HG03469 (cell line): ENCODE measurements around the gene CIZ1.

ENCODE experiments used
- ATAC-seq: cut with Tn5 transposase; IDR thresholded peaks from one replicate; pipeline ENCODE4 v1.9.1; 2021; ENCODE audit warnings: mild to moderate bottlenecking, moderate library complexity, moderate number of reproducible peaks; ENCODE audit not compliant: unreplicated experiment

Gene CIZ1

DNA sequence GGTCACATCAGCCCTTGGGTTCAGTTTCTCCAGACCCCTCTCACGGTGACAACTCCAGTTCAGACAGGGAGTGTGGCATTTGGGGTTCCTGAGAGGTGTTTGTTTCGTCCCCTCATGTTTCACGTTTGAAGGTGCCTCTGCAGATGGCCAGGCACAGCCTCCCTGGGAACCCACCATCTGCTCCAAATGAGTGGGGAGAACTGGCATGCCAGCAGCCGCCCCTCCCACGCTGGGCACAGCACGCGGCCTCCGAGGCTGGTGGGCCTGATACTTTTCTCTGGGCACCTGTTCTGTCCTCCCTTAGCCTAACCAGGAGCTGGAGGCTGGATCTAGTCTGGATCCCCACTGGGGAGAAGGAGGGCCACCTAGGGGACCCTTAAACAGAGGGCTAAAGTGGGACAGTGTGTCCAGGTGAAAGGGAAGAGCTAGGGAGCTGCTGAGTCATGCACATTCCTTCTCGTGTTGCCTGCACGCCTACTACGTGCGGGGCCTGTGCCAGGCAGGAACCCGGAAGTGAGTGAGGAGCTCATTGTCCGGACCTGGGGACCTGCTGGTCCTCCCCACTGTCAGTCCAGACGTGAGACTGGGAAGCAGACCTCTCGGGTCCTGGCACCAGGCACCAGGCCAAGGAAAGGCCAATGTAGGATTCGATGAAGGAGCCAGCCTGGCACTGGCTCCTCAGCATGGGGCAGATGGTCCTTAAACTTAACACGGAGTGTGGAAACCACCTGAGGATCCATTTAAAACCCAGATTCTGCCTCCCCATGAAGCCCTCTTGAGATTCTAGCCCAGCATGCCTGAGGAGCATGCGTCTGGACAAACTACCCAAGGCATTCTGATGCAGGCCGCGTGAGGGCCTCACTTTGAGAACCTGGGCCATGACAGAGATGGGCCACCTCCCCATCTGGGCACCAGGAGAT lies 23.5 kb upstream of the CIZ1 start:
- ATAC-seq: no peak

DNA sequence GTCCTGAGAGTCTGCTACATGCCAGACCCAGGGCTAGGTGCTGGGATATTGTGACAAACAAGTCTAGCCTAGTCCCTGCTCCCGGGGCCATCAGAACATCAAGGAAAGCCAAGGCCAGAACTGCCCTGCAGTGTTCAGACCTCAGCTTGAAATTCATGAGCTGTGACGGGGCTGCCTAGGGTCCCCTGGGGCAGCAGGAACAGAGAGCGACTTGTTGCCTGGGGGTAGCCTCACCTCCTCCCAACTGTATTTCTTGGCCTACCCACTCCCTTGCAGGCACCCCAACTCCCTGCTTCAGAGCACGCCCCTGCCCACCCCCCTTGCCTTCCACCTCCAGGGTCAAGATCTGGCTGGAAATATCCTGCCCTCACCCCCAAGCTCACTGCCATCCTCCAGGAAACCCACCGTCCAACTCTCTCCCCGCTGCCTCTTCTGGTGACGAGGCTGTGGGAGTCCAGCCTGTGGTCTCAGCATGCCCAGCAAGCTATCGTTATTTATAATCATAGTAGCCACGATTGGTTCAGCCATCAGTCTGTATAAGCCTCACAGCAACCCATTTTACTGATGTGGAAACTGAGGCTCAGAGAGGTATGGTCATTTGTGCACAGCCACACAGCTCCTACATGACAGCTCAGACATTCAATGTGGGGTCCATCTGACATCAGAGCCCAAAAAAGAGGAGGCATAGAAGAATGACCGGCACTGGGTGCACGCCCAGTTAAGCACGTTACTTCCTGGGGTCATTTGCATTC lies 22.6 kb upstream of the CIZ1 start:
- no peak for ATAC-seq

DNA sequence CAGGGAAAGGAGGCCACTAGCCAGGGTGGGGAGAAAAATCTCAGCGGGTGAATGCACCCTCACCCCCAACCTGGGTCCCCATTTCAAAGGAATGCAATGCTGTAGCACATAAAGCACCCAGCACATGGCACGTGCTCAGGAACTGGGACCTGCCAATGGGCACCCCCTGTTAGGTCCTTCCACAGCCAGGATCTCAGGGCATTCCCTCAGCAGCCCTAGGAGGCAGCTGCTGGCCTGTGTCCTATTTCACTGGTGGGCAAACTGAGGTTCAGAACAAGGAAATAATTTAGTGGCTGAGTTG lies 20.6 kb upstream of the CIZ1 start:
- ATAC-seq: no peak

DNA sequence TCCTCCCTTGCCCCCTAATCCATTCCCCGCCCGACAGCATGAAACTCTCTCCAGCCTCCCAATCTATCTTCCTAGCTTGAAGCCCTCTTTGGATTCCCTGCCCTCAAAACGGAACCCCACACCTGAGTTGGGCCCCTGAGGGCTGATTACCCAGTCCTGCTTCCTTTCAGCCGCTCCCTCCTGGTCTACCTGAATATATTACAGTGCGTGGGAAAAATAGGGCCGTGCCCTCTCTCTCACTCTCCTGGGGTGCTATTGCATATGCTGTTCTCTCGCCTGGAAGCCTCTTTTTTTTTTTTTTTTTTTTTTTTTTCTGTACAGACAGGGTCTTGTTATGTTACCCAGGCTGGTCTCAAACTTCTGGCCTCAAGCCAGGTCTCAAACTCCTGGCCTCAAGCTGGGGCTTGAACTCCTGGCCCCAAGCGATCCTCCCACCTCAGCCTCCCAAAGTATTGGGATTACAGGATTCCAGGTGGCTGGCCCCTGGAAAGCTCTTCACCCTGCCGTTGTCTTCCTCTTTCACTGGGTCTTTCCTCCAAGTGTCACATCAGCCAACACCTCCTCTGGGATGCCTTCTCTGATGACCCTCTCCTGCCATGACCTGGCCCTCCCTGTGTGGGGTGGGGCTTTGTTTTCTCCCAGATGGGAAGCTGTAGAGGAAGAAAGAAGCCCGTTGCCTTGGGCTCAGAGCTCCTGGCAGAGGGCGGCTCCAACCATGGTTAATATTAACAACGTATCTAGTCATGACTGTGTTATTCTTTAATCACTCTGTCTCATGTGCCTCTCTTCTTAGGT lies 20.0 kb upstream of the CIZ1 start:
- ATAC-seq: no peak

DNA sequence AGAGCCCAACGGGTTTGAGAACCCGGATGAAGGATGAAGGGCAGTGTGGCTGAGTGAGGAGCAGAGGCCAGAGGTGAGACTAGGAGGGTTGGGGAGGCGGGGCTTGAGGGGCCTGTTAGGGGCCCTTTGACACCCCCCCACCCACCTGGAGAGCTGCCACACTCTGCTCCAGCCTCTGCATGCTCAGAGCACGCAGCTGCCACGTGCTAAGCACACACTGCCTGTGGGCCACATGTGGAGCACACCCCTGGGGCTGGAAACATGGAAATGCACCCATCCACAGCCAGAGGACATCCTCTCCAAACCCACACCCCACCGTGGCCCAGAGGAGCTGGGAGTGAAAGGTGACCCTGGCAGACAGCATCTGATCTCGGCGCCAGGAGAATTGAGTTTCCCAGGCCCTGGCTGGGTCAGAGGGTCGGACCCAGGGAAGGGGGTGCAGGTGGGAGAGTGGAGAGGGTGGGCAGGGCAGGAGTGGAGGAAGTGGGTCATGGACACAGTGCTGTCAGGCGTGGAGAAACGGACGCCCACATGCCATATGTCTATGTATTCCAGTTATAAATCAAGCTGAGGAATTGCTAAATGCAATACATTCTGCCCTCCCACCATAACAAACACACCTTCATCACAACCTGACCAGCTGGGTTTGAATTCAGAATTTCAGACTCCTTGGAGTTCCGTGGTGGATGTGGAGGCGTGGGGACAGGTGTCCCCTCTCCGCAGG lies 17.7 kb upstream of the CIZ1 start:
- ATAC-seq: no peak

DNA sequence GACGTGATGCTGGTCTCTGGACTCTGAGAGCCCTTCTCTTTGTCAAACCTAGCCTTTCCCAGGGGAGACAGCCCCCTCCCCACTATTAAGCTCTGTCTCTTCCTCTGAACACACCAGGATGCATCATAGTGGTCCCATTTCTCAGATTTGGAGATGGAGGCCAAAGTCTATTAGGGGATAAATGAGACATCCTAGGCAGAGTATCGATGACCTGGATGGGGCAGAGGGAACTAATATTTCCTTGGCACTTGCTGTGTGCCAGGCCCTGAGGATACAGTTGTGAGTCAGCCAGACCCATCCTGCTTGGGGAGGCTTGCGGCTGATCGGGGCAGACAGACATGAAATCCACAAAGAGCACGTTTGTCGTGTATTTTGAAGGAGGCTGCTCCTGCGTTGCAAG lies 17.0 kb upstream of the CIZ1 start:
- no peak for ATAC-seq

DNA sequence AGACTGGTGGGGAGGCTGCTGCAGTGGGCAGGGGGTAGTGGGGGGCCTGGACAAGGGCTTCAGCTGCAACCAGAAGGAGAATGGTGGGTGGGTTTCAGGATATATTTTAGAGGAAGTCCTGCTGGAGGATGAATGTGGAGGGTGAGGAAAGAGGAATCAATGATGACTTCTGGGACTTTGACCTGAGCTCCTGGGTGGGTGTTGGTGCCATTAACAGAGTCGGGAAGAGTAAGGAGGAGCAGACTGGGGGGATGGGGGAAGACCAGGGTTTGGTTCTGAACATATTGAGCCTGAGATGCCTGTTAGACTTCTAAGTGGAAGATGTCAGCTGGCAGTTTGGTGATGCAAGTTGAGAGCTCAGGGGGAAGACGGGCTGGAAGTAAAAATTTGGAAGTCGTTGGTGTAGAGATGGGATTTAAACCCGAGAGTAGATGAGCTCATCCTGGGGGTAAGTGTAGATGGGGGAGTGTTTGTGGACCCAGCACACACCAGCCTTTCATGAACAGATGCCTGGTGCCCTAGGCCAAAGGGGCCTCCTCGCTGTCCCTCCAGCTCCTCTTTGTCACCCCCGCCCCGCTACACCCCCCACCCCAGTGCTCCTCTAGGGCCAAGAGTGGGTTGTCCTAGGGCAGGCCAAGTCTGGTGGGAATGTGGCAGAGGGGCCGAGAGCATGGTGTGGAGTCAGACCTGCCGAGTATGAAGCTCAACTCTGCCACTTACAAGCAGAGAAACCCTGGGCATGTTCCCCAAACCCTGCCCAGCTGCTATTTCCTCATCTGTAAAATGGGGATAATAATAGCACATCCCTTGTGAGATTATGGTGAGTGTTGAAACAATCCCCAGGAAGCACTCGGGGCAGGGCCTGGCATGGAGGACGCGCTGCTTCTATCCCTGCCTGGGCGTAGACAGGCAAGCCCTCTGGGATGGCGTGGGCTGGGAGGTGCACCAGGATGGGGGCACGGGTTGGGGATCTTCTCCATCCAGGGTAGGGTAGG lies 15.8 kb upstream of the CIZ1 start:
- ATAC-seq: no peak

DNA sequence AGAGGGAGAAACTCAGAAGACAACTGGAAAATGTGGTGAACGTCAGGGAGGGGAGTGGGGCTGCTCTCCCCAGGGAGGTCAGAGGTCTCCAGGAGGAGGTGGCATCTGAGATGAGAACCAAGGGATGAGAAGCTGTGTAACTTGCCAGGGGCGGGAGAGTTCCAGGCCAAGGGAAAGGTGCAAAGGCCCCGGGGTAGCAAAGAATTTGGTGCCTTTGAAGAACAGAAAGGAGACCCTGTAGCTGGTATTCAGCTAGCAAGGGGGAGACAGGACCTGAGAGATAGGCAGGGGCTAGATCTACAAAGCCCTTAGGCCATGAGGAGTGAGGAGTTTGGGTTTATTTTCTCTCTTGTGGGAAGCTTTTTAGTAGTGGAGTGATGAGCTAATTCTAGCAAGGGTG lies 15.1 kb upstream of the CIZ1 start:
- no peak for ATAC-seq

DNA sequence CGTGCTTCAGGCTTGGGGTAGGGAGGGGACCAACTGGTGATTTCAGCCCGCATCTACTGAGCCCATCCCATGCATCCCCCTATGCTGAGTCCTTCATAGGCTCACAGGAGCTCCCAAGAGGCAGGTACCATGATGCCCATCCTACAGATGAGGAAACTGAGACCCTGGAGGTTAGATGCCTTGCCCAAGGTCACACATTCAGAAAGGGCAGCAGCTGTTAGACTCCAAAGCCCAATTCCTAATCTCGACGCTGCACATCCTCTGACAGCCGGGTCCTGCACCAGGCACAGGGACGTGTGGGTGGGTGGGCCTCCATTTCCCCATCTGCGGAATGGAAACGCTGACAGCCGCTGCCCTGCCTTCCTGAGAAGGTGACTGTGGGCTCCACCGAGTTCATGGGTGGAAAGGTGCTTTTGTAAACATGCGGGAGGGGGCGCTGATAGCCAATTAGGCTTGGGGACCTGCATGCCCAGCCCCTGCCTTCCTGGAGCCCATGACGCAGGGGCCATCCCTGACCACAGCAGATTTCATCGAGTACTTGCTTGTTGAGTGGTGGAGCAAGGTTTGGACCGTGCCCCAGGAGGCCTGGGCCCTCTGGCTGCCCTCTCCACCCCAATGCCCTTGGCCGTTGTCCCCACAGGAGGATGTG lies 14.0 kb upstream of the CIZ1 start:
- ATAC-seq: no peak

DNA sequence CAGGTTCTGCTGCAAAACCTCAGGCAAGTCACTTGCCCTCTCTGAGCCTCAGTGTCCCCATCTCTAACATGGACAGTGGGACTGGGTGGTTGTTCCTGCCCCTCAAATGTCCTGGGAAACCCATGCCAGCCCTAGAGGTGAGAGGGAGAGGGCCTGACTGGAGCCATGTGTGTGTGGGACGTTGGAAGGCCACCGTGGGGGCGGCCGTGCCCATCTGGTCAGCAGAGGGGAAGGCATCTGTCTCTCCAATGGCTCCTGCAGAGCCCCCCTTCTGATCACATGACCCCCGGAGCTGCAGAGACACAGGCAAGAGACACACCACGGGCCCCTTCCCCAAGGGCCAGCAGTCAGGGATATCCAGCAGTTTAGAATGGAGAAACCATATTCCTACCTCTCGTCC lies 13.5 kb upstream of the CIZ1 start:
- ATAC-seq: no peak

DNA sequence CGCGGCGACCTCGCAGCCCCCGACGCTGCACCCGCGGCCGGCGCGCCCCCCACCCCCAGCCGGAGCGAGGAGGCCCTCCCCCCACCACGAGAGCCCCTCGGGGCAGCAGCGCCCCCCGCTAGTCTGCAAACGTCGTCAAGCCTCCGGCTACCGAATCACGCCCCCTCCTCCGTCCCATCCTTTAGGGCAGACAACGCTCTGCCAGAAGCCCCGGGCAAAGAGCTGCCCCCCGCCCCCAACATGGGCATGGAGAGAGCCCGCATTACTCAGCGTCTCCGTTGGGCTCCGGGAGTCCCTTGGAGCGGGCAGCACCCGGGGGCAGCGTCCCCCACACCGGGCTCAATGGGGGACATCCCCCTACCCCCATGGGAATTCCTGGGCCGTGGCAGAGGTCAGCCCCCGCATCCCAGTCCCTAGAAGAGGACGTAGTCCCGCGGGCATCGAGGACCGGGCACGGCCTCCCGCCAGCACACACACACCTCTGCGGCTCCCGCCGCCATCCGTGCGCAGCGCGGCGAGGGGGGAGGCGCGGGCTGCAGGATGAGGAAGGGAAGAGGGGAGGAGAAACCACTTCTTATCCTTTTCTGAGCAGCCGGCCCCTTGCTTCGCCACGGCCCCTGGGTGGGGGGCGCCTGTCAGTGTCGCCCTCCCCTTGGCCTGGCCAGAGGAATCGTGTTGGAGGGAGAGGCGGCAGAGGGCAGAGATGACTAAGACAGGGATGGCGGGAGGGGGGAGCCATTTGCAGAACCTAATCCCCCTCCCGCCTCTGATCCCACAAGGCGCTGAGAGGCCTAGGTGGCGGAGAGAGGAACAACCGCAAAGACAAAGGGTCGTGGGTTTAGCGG lies 12.6 kb upstream of the CIZ1 start:
- ATAC-seq: no peak

DNA sequence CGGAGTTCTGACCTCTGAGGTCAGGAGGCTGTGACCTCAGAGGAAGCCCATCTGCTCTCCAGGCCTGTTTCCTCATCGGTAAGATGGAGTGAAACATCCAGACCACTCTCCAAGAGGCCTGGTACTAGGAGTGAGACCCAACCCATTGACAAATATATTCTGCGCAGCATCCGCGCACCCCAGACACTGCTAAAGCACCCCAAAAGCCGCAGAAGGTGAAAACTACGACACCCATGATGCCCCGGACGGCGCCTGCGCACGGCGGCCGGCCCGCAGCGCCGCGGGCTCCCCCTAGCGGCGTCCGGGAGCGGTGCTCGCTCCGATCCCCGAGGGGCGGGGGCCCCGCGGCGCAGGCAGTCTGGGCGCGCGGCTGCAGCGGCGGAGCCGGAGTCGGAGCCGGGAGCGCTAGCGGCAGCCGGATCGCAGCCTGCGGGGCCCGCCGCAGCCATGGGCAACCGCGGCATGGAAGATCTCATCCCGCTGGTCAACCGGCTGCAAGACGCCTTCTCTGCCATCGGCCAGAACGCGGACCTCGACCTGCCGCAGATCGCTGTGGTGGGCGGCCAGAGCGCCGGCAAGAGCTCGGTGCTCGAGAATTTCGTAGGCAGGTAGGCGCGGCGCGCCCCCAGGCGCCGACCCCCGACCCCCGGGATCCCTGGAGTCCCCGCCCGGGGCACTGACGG lies 11.8 kb upstream of the CIZ1 start, which contains the start of gene DNM1:
Gene DNM1, plus strand, starts transcription at position 356 of the 683 bp plus-strand sequence. Its CDS starts 92 bp downstream, at position 448.
- ATAC-seq: no peak

DNA sequence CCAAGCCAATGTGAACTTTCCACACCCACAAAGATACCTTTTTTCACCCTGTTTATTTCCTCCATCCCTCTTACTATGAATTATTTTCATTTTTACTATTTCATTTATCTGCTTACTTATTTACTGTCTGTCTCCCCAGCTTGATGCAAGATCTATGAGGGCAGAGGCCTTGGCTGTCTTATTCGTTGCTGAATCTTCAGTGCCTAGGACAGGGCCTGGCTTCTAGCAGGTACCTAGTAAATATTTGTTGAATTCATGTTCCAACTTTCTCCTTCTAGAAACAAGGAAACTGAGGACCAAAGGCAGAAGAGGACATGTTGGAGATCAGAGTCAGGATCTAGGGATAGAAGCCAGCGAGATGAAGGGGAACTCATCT lies 11.3 kb upstream of the CIZ1 start:
- no peak for ATAC-seq

DNA sequence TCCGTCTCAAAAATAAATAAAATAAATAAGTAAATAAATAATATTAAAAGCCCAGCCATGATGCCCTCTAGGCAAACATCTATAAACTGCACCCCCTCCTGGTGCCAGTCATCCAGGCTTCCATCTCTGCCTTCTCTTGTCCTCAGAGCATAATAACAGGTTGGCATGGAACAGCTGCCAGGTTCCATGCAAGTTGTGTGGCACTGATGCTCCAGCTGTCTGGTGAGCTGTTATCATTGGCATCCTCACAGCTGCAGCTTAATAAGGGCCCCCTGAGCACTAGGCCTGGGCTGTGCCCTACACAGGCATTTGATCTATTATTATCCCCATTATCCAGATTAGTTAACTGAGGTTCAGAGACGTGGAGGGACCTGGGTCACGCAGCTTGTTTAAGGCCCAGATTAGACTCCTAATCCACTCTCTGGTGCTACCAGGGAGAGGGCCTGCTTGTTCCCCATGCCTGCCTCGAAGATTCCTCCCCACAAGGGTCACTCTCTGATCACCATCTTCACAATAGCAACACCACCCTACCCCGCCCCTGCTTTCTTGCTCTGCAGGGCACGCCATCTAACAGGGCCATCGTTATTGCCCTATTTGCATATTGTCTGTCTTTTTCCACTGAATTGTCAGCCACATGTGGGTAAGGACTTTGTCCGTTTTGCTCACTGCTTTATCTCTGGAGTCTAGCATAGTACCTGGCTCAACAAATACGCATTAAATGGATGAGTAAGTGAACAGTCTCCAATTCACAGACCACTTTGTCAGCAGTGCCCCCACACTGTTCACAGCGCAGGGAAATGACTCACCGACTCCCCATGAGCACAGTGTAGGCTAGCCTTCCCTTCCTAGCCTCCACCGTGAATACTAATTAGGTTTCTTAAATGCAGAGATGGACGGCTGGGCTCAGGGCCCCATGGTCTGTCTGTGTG lies 10.3 kb upstream of the CIZ1 start:
- no peak for ATAC-seq

DNA sequence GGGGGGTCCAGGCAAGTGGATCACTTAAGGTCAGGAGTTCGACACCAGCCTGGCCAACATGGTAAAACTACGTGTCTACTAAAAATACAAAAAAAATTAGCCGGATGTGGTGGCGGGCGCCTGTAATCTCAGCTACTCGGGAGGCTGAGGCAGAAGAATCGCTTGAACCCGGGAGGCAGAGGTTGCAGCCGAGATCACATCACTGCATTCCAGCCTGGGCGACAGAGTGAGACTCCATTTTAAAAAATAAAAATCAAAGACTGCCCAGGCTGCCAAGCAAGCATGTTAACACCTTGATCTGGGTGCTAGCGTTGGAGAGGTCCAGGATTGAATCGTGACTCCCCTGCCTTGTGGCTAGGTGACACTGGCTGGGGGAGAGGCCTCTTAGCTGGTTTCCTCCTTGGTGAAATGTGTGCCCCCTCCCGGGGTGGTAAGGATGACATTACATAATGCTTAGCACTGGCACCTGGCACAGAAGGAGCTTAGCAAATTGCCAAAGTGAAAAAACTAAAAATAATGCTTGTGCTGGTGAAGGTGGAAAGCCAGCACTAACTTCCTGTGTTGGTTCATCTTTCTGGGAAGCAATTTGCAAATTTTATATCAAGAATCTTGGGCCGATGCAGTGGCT lies 2.2 kb upstream of the CIZ1 start:
- ATAC-seq: no peak
